GM12878 (cell line): ENCODE data around the gene SYCE1L. TPM values are rescaled to one million over a fixed set of nuclear protein-coding genes. Genes with fewer than 3 reads are reported as not detected.

Experiments used
- ATAC-seq: fragments of 200-7000 bp; cut with Tn5 transposase; 3 replicates; pipeline ENCODE4 v1.9.1; 2020; ENCODE audit warnings: mild to moderate bottlenecking, moderate library complexity
- BruUV-seq: library from RNA; stranded (reverse); fragments of 400-500 nt; replicated peaks from 2 replicates; lab custom pipeline; 2021; lab: Mats Ljungman, UMichigan
- CTCF ChIA-PET: fragments of 300-600 bp; sonication (Branson Sonifier 250); formaldehyde crosslinking; extraction: SDS; loops from one replicate; lab custom pipeline; 2021; ENCODE audit warnings: inconsistent platforms; lab: Yijun Ruan, JAX
- POLR2A ChIA-PET: fragments of 350-600 bp; formaldehyde crosslinking; extraction: SDS; loops from one replicate; lab custom pipeline; 2021; ENCODE audit warnings: inconsistent platforms; lab: Charles Lee
- RAD21 ChIA-PET: fragments of 300-600 bp; sonication (Branson Sonifier 250); formaldehyde crosslinking; loops from one replicate; lab custom pipeline; 2023; ENCODE audit warnings: antibody characterized with exemption; ENCODE audit not compliant: unreplicated experiment; lab: Charles Lee
- SMC1A ChIA-PET: fragments of 300-600 bp; sonication (Branson Sonifier 250); formaldehyde crosslinking; loops from one replicate; lab custom pipeline; 2023; ENCODE audit not compliant: unreplicated experiment, uncharacterized antibody; lab: Charles Lee
- DNase-seq: peaks from one replicate; pipeline ENCODE4 v3.0.0-alpha.2; 2011; ENCODE audit warnings: low read depth, low spot score
- FAIRE-seq: peaks from 3 replicates; lab custom pipeline; 2011; peaks lifted over from hg19 to GRCh38; lab: Jason Lieb, UNC
- H2AFZ ChIP-seq: 2 replicates; pipeline ENCODE4 v1.6.0; 2011; ENCODE audit warnings: low read depth, low read length, control low read depth; ENCODE audit not compliant: control insufficient read depth
- H3K27ac ChIP-seq: 2 replicates; pipeline ENCODE4 v1.5.1; 2011; ENCODE audit warnings: control low read depth; ENCODE audit not compliant: control insufficient read depth, insufficient read depth
- H3K27me3 ChIP-seq, 2 experiments: replicated peaks in 1 of 2; 2 replicates each; pipeline versions ENCODE4 v1.6.0 to v1.6.1; 2011; ENCODE audit warnings: low read length in 1 of 2; ENCODE audit not compliant: control insufficient read depth in 2 of 2, insufficient read depth in 2 of 2
- H3K36me3 ChIP-seq, 2 experiments: 2 replicates each; pipeline ENCODE4 v1.5.1; 2011; ENCODE audit warnings: low read length in 1 of 2; ENCODE audit not compliant: control insufficient read depth in 2 of 2, insufficient read depth in 2 of 2
- H3K4me1 ChIP-seq: 2 replicates; pipeline ENCODE4 v1.6.1; 2011; ENCODE audit warnings: mild to moderate bottlenecking, low read length, moderate library complexity, mixed read lengths; ENCODE audit not compliant: control insufficient read depth, insufficient read depth
- H3K4me2 ChIP-seq: 2 replicates; pipeline ENCODE4 v1.6.0; 2011; ENCODE audit warnings: control low read depth; ENCODE audit not compliant: control insufficient read depth, insufficient read depth
- H3K4me3 ChIP-seq: fragments of 200-600 bp; sonication (generic); 2 replicates; pipeline ENCODE4 v1.5.1; 2016
- H3K79me2 ChIP-seq: 2 replicates; pipeline ENCODE4 v1.6.0; 2011; ENCODE audit warnings: low read length; ENCODE audit not compliant: control insufficient read depth, insufficient read depth
- H3K9ac ChIP-seq: 2 replicates; pipeline ENCODE4 v1.8.0; 2011; ENCODE audit warnings: low read length, control low read depth, mixed read lengths; ENCODE audit not compliant: control insufficient read depth, insufficient read depth
- H3K9me3 ChIP-seq: replicated peaks from 3 replicates; pipeline ENCODE4 v1.5.1; 2011; ENCODE audit warnings: mild to moderate bottlenecking, low read length; ENCODE audit not compliant: control insufficient read depth, insufficient read depth
- H4K20me1 ChIP-seq: 2 replicates; pipeline ENCODE4 v1.6.0; 2011; ENCODE audit not compliant: control insufficient read depth, insufficient read depth
- ASH2L ChIP-seq: fragments of 300-600, 200-600 bp; sonication (generic); IDR thresholded peaks from 2 replicates; pipeline ENCODE4 v1.6.1; 2017; ENCODE audit warnings: low read depth, mild to moderate bottlenecking, borderline replicate concordance
- BMI1 ChIP-seq: fragments of 450-650 bp; IDR thresholded peaks from 2 replicates; pipeline ENCODE4 v1.6.1; 2016; ENCODE audit warnings: mild to moderate bottlenecking, moderate library complexity, borderline replicate concordance
- CUX1 ChIP-seq: IDR thresholded peaks from 2 replicates; pipeline ENCODE4 v1.6.1; 2012; ENCODE audit warnings: improper control_type of control experiment, low read depth, low read length; ENCODE audit not compliant: insufficient replicate concordance
- MEF2B ChIP-seq: fragments of 450-650 bp; IDR thresholded peaks from 2 replicates; pipeline ENCODE4 v1.6.1; 2018; ENCODE audit warnings: mild to moderate bottlenecking, moderate library complexity; ENCODE audit not compliant: partially characterized antibody, poor library complexity, severe bottlenecking
- MYB ChIP-seq: fragments of 150-350 bp; IDR thresholded peaks from 2 replicates; pipeline ENCODE4 v1.6.1; 2014; ENCODE audit warnings: mild to moderate bottlenecking, low read depth, low read length, borderline replicate concordance
- NR2C1 ChIP-seq: fragments of 450-650 bp; IDR thresholded peaks from 2 replicates; pipeline ENCODE4 v1.6.1; 2017; ENCODE audit warnings: antibody characterized with exemption, mild to moderate bottlenecking, moderate library complexity
- PAX5 ChIP-seq: IDR thresholded peaks from 2 replicates; pipeline ENCODE4 v1.6.1; 2011; ENCODE audit warnings: low read depth, low read length, borderline replicate concordance
- PAX8 ChIP-seq: fragments of 450-650 bp; IDR thresholded peaks from 2 replicates; pipeline ENCODE4 v1.6.1; 2017; ENCODE audit warnings: mild to moderate bottlenecking, moderate library complexity
- PML ChIP-seq: IDR thresholded peaks from 2 replicates; pipeline ENCODE4 v1.6.1; 2012; ENCODE audit warnings: low read length, inconsistent platforms
- RELA ChIP-seq: fragments of 450-650 bp; IDR thresholded peaks from 2 replicates; pipeline ENCODE4 v1.8.0; 2014; ENCODE audit warnings: borderline replicate concordance; ENCODE audit not compliant: partially characterized antibody
- TAF1 ChIP-seq: IDR thresholded peaks from 2 replicates; pipeline ENCODE4 v1.6.1; 2011; ENCODE audit warnings: mild to moderate bottlenecking, low read depth, low read length, borderline replicate concordance
- ZBTB4 ChIP-seq: fragments of 450-650 bp; formaldehyde crosslinking; IDR thresholded peaks from 2 replicates; pipeline ENCODE4 v1.4.0; 2022; ENCODE audit warnings: mild to moderate bottlenecking, moderate library complexity
- WGBS: methylation state at CpG from one replicate; pipeline ENCODE4 v1.1.6; 2016; ENCODE audit warnings: low lambda C conversion rate; ENCODE audit not compliant: insufficient replicate concordance, insufficient coverage; ENCODE audit errors: missing lambda C conversion rate; 5-methylcytosine and 5-hydroxymethylcytosine counted together
- in situ Hi-C: fragments of 300-500 bp; cut with MboI; formaldehyde crosslinking; loops from 9 replicates; pipeline ENCODE4 v1.14.3; 2018; ENCODE audit warnings: mixed read lengths
- intact Hi-C: fragments of 100-400 bp; cut with micrococcal nuclease; formaldehyde crosslinking; loops from one replicate; pipeline ENCODE4 v1.14.2; 2022; ENCODE audit not compliant: unreplicated experiment
- polyA plus RNA-seq, 11 experiments: library from polyadenylated mRNA; depleted of rRNA in 4 of 11; unstranded in 6 of 11; stranded (reverse) in 5 of 11; fragments of >200 nt; fragmentation: Nextera tagmentation in 4 of 11; fragmentation: Illumina TruSeq in 1 of 11; extraction: Ambion mirVana in 4 of 11; extraction: Trizol in 1 of 11; gene quantifications; 1 replicate in 1 of 11; 2 replicates in 10 of 11; pipeline versions ENCODE4 v1.2.1 to v1.2.3, GENCODE V29; 2011 to 2016; ENCODE audit warnings: inconsistent platforms in 2 of 11, missing spikeins in 2 of 11, low read depth in 1 of 11
- total RNA-seq, 4 experiments: library from RNA; depleted of rRNA in 3 of 4; stranded (reverse); fragments of >200 nt in 3 of 4; fragmentation: Illumina TruSeq in 1 of 4; extraction: Trizol in 1 of 4; gene quantifications; 2 replicates each; pipeline versions ENCODE4 v1.2.1 to v1.2.3, GENCODE V29; 2013 to 2021

The SYCE1L gene
- total and polyA plus RNA-seq, 10 of the 15 experiments (the other 5 are each of a cell fraction or from before 2014, with no cell fraction given): 0.35 to 4.6 (median 0.91) TPM; not detected in 5

DNA sequence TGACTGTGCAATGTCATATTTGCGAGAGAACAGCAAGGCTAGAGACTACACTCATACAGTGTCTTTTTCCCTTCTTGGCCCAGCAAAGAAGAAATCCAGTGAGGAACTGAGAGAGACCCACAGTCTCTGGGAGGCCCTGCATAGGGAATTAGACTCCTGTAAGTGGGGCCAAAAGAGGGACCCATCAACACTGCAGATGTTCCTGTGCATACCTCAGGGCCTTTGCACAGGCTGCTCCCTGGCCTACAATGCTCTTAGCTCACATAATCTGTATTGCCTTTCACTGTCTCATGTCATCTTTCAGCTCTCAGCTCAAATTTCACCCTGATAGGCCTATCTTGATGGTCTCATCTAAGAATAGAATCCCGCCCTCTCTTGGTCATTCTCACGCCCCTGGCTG, 9.2 kb downstream of the SYCE1L start:
- ChIA-PET POLR2A (no interaction called here), CTCF (no interaction called here), RAD21 (no interaction called here), SMC1A (no interaction called here)
- Histone ChIP-seq H3K4me1 (no peaks in the 10 kb centered on the region; the same call in 1 of the 2 replicates), H3K27me3 (no peaks in the 10 kb centered on the region), H3K79me2 (no peaks in the 10 kb centered on the region), H3K36me3 (no peaks in the 10 kb centered on the region), H4K20me1 (no peaks in the 10 kb centered on the region; the same call in 1 of the 2 replicates), H3K4me2 (no peak overlapping the region), H2AFZ (no peak overlapping the region), H3K9ac (no peak overlapping the region), H3K9me3 (no peaks in the 10 kb centered on the region), H3K27ac (no peak overlapping the region), H3K4me3 (no peak overlapping the region)
- 85% methylated on average over 3 of the region's 3 CpGs for WGBS
- in situ Hi-C loops: no loop called here
- ATAC-seq: no peak
- intact Hi-C loops: no loop called here
- no peak for FAIRE-seq
- DNase-seq: no peak
- no TSS peak for BruUV-seq
- no peak for TF ChIP-seq BMI1
- TF ChIP-seq CUX1: no peak
- TF ChIP-seq ASH2L: no peak
- no peak for TF ChIP-seq MYB
- no peak for TF ChIP-seq PAX5
- TF ChIP-seq TAF1: no peak
- no peak for TF ChIP-seq MEF2B
- TF ChIP-seq ZBTB4 (CRISPR knock-in tag): no peak
- no peak for TF ChIP-seq RELA
- no peak for TF ChIP-seq PML
- no peak for TF ChIP-seq PAX8
- TF ChIP-seq NR2C1: no peak
- TF ChIP-seq, all 136 proteins: peak for 0
